Mammary epithelial cell (primary cell): ENCODE results near the gene TPTE2.

Experiments used
- EZH2 ChIP-seq: IDR thresholded peaks from 2 replicates; pipeline ENCODE4 v1.6.1; 2012; ENCODE audit warnings: low read length, inconsistent platforms, borderline replicate concordance
- TF ChIP-seq, protein P1 (sequence below), 2 donors: IDR thresholded peaks in 1 of 2; conservative IDR thresholded peaks in 1 of 2; 2 replicates each; pipeline ENCODE4 v1.5.1; 2011 to 2012; ENCODE audit warnings: inconsistent platforms in 2 of 2, low read length in 2 of 2, mild to moderate bottlenecking in 2 of 2, control low read depth in 1 of 2, low read depth in 1 of 2; ENCODE audit not compliant: insufficient read depth in 1 of 2; ENCODE audit errors: extremely low read depth in 1 of 2

DNA sequence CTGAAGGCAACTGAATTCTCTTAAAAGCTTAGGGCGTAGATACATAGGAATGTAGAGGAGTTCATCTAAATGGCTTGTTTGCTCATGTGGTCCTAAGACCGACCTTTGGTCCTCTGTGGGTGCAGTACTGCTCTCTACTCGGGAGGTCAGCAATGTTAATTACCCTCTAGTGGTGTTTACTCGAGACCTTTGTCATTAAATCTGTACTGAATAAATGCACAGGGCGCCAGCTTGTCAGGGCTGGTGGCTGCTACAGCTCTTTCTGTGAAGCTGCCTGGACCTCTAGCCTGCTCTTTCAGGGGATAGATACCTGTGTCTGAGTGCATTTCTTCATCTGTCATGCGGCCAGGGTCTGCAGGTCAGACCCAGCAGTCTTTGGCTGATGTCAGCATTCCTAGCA lies 43.0 kb upstream of the TPTE2 start:
- TF ChIP-seq, protein P1, sequence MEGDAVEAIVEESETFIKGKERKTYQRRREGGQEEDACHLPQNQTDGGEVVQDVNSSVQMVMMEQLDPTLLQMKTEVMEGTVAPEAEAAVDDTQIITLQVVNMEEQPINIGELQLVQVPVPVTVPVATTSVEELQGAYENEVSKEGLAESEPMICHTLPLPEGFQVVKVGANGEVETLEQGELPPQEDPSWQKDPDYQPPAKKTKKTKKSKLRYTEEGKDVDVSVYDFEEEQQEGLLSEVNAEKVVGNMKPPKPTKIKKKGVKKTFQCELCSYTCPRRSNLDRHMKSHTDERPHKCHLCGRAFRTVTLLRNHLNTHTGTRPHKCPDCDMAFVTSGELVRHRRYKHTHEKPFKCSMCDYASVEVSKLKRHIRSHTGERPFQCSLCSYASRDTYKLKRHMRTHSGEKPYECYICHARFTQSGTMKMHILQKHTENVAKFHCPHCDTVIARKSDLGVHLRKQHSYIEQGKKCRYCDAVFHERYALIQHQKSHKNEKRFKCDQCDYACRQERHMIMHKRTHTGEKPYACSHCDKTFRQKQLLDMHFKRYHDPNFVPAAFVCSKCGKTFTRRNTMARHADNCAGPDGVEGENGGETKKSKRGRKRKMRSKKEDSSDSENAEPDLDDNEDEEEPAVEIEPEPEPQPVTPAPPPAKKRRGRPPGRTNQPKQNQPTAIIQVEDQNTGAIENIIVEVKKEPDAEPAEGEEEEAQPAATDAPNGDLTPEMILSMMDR (conservative IDR thresholded peaks at IDR 0.05 in 1 of 2, IDR thresholded peaks at IDR 0.05 in 1 of 2; ENCODE audit: extremely low read depth in 1 of 2, insufficient read depth in 1 of 2, low read depth in 1 of 2, low read length in 2 of 2): no peak
- TF ChIP-seq EZH2: no peak
